ENCODE results near the gene KRT76. TPM values are rescaled to one million over a fixed set of nuclear protein-coding genes. Genes with fewer than 3 reads are reported as not detected.

Gene KRT76
- total and polyA plus RNA-seq, 10 of the 15 experiments (the other 5 are each of a cell fraction or from before 2014, with no cell fraction given), result not detected

GRCh38 chr12:52735106-52735505 lies 42.0 kb downstream of the KRT76 start (continued):
- TF ChIP-seq ATF2 (IDR thresholded peaks at IDR 0.05; ENCODE audit: low read length) (no peak), ZBTB40 (IDR thresholded peaks at IDR 0.05; ENCODE audit: borderline replicate concordance) (no peak), ETV6 (conservative IDR thresholded peaks at IDR 0.05 in 1 of 2, IDR thresholded peaks at IDR 0.05 in 1 of 2; ENCODE audit: borderline replicate concordance in 1 of 2, low read depth in 1 of 2) (no peak), TCF7 (IDR thresholded peaks at IDR 0.05; ENCODE audit: borderline replicate concordance) (no peak), SREBF1 (IDR thresholded peaks at IDR 0.05; ENCODE audit: low read length) (no peak), YBX1 (IDR thresholded peaks at IDR 0.05) (no peak), CBX3 (IDR thresholded peaks at IDR 0.05; ENCODE audit: borderline replicate concordance, low read depth) (no peak)

- ATAC-seq, result no peak
- Histone ChIP-seq H3K36me3 (ENCODE audit: control insufficient read depth in 2 of 2, insufficient read depth in 2 of 2, low read length in 1 of 2) (no peaks in the 10 kb centered on the region), H4K20me1 (ENCODE audit: control insufficient read depth, insufficient read depth) (no peaks in the 10 kb centered on the region), H3K27ac (ENCODE audit: control insufficient read depth, insufficient read depth) (no peak overlapping the region), H3K9ac (ENCODE audit: control insufficient read depth, insufficient read depth, low read length) (no peak overlapping the region), H3K9me3 (replicated peaks; ENCODE audit: control insufficient read depth, insufficient read depth, low read length) (no peaks in the 10 kb centered on the region), H3K4me1 (ENCODE audit: control insufficient read depth, insufficient read depth, low read length) (no peaks in the 10 kb centered on the region), H3K27me3 (replicated peaks in 1 of 2; ENCODE audit: control insufficient read depth in 2 of 2, insufficient read depth in 2 of 2, low read length in 1 of 2) (peaks cover 2 to 3% of the 10 kb centered on the region in 2 experiments; a peak in 2 of 4 replicates), H2AFZ (ENCODE audit: control insufficient read depth, low read depth, low read length) (no peak overlapping the region), H3K79me2 (ENCODE audit: control insufficient read depth, insufficient read depth, low read length) (no peaks in the 10 kb centered on the region), H3K4me3 (no peak overlapping the region), H3K4me2 (ENCODE audit: control insufficient read depth, insufficient read depth) (no peak overlapping the region)
- ChIA-PET RAD21 (ENCODE audit: unreplicated experiment) (no interaction called here), SMC1A (ENCODE audit: uncharacterized antibody, unreplicated experiment) (no interaction called here), POLR2A (no interaction called here), CTCF (no interaction called here)
- 0% methylated on average over 2 of the region's 2 CpGs for WGBS (ENCODE audit: insufficient coverage, insufficient replicate concordance, low lambda C conversion rate, missing lambda C conversion rate)
- TF ChIP-seq IRF5 (IDR thresholded peaks at IDR 0.05; ENCODE audit: borderline replicate concordance), result no peak
- no peak for TF ChIP-seq MAX (IDR thresholded peaks at IDR 0.05; ENCODE audit: low read depth, low read length)
- TF ChIP-seq RELA (IDR thresholded peaks at IDR 0.05; ENCODE audit: borderline replicate concordance, partially characterized antibody), result no peak
- no peak for TF ChIP-seq STAT1 (conservative IDR thresholded peaks at IDR 0.05)
- TF ChIP-seq WRNIP1 (IDR thresholded peaks at IDR 0.05; ENCODE audit: borderline replicate concordance, low read depth, low read length), result no peak
- in situ Hi-C loops (cut with MboI) (no loop called here), intact Hi-C loops (cut with micrococcal nuclease; ENCODE audit: unreplicated experiment) (no loop called here)
- BruUV-seq (replicated peaks), result no TSS peak
- FAIRE-seq, result no peak
- DNase-seq (ENCODE audit: low read depth, low spot score), result no peak
These were observed 46.4 kb downstream of the KRT76 start for GRCh38 chr12:52730793-52731192.

Measured in GM12878 (cell line).